ENCODE data around the gene OTOP2.

- TF ChIP-seq CTCF (IDR thresholded peaks at IDR 0.05; ENCODE audit: borderline replicate concordance, extremely low read depth, low read length, poor library complexity, severe bottlenecking): no peak
- TF ChIP-seq EZH2 (IDR thresholded peaks at IDR 0.05; ENCODE audit: borderline replicate concordance, low read depth, low read length, severe bottlenecking): no peak
These were observed 27.8 kb downstream of the OTOP2 start for GRCh38 chr17:74951680-74952421.

Measured in DND-41 (cell line).